Neural cell (in vitro differentiated cells): ENCODE data around the gene TPBGL. TPM values are rescaled to one million over a fixed set of nuclear protein-coding genes. Genes with fewer than 3 reads are reported as not detected.

Experiments used
- H2AFZ ChIP-seq: fragments of 200-600, 300-800 bp; sonication (generic), shearing (Covaris generic); 2 replicates; pipeline ENCODE4 v1.6.0; 2014; ENCODE audit warnings: low read depth, mild to moderate bottlenecking, antibody characterized with exemption, low read length, moderate library complexity
- H3F3A ChIP-seq: fragments of 200-600 bp; shearing (Covaris generic); 2 replicates; pipeline ENCODE4 v1.6.1; 2016; ENCODE audit warnings: mild to moderate bottlenecking, moderate library complexity, mixed read lengths, antibody characterized with exemption, low read length; ENCODE audit not compliant: insufficient read depth, poor library complexity, severe bottlenecking
- H3K27ac ChIP-seq: fragments of 200-600, 300-800 bp; sonication (generic), shearing (Covaris generic); 2 replicates; pipeline ENCODE4 v1.5.1; 2014; ENCODE audit warnings: mild to moderate bottlenecking, low read length, moderate library complexity
- H3K27me3 ChIP-seq: fragments of 300-800, 200-600 bp; sonication (generic), shearing (Covaris generic); 2 replicates; pipeline ENCODE4 v1.6.0; 2014; ENCODE audit warnings: mild to moderate bottlenecking, low read depth, low read length, moderate library complexity; ENCODE audit not compliant: insufficient read depth
- H3K36me3 ChIP-seq: fragments of 300-800, 200-600 bp; sonication (generic), shearing (Covaris generic); 2 replicates; pipeline ENCODE4 v1.5.1; 2014; ENCODE audit warnings: mild to moderate bottlenecking, antibody characterized with exemption, low read length, moderate library complexity; ENCODE audit not compliant: insufficient read depth
- H3K4me2 ChIP-seq: fragments of 300-800, 200-600 bp; sonication (generic), shearing (Covaris generic); 2 replicates; pipeline ENCODE4 v1.6.0; 2014; ENCODE audit warnings: mild to moderate bottlenecking, low read length
- H3K4me3 ChIP-seq: fragments of 300-800, 200-600 bp; sonication (generic), shearing (Covaris generic); 2 replicates; pipeline ENCODE4 v1.5.1; 2014; ENCODE audit warnings: mild to moderate bottlenecking, low read length, moderate library complexity
- H3K79me2 ChIP-seq: fragments of 200-600 bp; shearing (Covaris generic); replicated peaks from 2 replicates; pipeline ENCODE4 v1.6.0; 2014; ENCODE audit warnings: mild to moderate bottlenecking, low read length, moderate library complexity; ENCODE audit not compliant: insufficient read depth
- H3K9ac ChIP-seq: fragments of 300-800, 200-600 bp; sonication (generic), shearing (Covaris generic); 2 replicates; pipeline ENCODE4 v1.6.1; 2016; ENCODE audit warnings: mild to moderate bottlenecking, low read length, mixed read lengths
- H3K9me2 ChIP-seq: fragments of 200-600 bp; shearing (Covaris generic); 2 replicates; pipeline ENCODE4 v1.6.1; 2016; ENCODE audit warnings: mild to moderate bottlenecking, low read length, mixed read lengths; ENCODE audit not compliant: insufficient read depth
- H3K9me3 ChIP-seq: fragments of 200-600, 300-800 bp; sonication (generic), shearing (Covaris generic); 2 replicates; pipeline ENCODE4 v1.6.1; 2016; ENCODE audit warnings: mild to moderate bottlenecking, mixed run types, low read length, moderate library complexity, mixed read lengths
- H4K20me1 ChIP-seq: fragments of 200-600 bp; shearing (Covaris generic); 2 replicates; pipeline ENCODE4 v1.6.1; 2016; ENCODE audit warnings: mild to moderate bottlenecking, mixed run types; ENCODE audit not compliant: insufficient read depth
- EP300 ChIP-seq: fragments of 450-650 bp; conservative IDR thresholded peaks from 2 replicates; pipeline ENCODE4 v1.6.1; 2014; ENCODE audit warnings: antibody characterized with exemption, mild to moderate bottlenecking, moderate library complexity; ENCODE audit not compliant: poor library complexity, severe bottlenecking
- EZH2 ChIP-seq: fragments of 200-600, 300-800 bp; shearing (Covaris generic), sonication (generic); IDR thresholded peaks from 2 replicates; pipeline ENCODE4 v1.6.1; 2014; ENCODE audit warnings: antibody characterized with exemption, low read length, borderline replicate concordance, mild to moderate bottlenecking; ENCODE audit not compliant: insufficient read depth, poor library complexity, severe bottlenecking
- MXI1 ChIP-seq: fragments of 450-650 bp; conservative IDR thresholded peaks from 2 replicates; pipeline ENCODE4 v1.6.1; 2014; ENCODE audit warnings: antibody characterized with exemption, mild to moderate bottlenecking; ENCODE audit not compliant: poor library complexity, severe bottlenecking
- POLR2AphosphoS5 ChIP-seq: IDR thresholded peaks from 2 replicates; pipeline ENCODE4 v1.6.1; 2012
- RAD21 ChIP-seq: fragments of 450-650 bp; conservative IDR thresholded peaks from 2 replicates; pipeline ENCODE4 v1.6.1; 2014; ENCODE audit warnings: antibody characterized with exemption, mild to moderate bottlenecking, moderate library complexity
- REST ChIP-seq: IDR thresholded peaks from 2 replicates; pipeline ENCODE4 v1.6.1; 2012; ENCODE audit warnings: borderline replicate concordance
- SMC3 ChIP-seq: fragments of 450-650 bp; conservative IDR thresholded peaks from 2 replicates; pipeline ENCODE4 v1.6.1; 2014; ENCODE audit warnings: antibody characterized with exemption, mild to moderate bottlenecking, moderate library complexity; ENCODE audit not compliant: poor library complexity
- TAF1 ChIP-seq: IDR thresholded peaks from 2 replicates; pipeline ENCODE4 v1.6.1; 2012; ENCODE audit warnings: low read depth
- polyA plus RNA-seq: library from polyadenylated mRNA; depleted of rRNA; stranded (reverse); fragments of >200 nt; gene quantifications from 2 replicates; pipeline ENCODE4 v1.2.3, GENCODE V29; 2014
- TF ChIP-seq, protein P1 (sequence below): fragments of 450-650 bp; IDR thresholded peaks from 2 replicates; pipeline ENCODE4 v1.5.1; 2014; ENCODE audit warnings: antibody characterized with exemption, mild to moderate bottlenecking, moderate library complexity; ENCODE audit not compliant: poor library complexity, severe bottlenecking

TPBGL gene
- polyA plus RNA-seq, 1 donor from 2014 or later: not detected

GRCh38 chr11:75204685-75205563 lies 35.6 kb upstream of the TPBGL start:
- peaks cover 9% of the 10 kb centered on the region for H3K27me3 ChIP-seq
- H3K9me3 ChIP-seq: no peaks in the 10 kb centered on the region
- H3K9me2 ChIP-seq: no peaks in the 10 kb centered on the region
- no peaks in the 10 kb centered on the region for H3F3A ChIP-seq
- H3K4me3 ChIP-seq: no peak overlapping the region
- no peaks in the 10 kb centered on the region for H3K36me3 ChIP-seq
- no peaks in the 10 kb centered on the region for H4K20me1 ChIP-seq
- H3K79me2 ChIP-seq: no peaks in the 10 kb centered on the region
- no peak overlapping the region for H3K27ac ChIP-seq
- TF ChIP-seq, protein P1, sequence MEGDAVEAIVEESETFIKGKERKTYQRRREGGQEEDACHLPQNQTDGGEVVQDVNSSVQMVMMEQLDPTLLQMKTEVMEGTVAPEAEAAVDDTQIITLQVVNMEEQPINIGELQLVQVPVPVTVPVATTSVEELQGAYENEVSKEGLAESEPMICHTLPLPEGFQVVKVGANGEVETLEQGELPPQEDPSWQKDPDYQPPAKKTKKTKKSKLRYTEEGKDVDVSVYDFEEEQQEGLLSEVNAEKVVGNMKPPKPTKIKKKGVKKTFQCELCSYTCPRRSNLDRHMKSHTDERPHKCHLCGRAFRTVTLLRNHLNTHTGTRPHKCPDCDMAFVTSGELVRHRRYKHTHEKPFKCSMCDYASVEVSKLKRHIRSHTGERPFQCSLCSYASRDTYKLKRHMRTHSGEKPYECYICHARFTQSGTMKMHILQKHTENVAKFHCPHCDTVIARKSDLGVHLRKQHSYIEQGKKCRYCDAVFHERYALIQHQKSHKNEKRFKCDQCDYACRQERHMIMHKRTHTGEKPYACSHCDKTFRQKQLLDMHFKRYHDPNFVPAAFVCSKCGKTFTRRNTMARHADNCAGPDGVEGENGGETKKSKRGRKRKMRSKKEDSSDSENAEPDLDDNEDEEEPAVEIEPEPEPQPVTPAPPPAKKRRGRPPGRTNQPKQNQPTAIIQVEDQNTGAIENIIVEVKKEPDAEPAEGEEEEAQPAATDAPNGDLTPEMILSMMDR: peak; percentile 29
- no peak for TF ChIP-seq POLR2AphosphoS5
- H3K9ac ChIP-seq: no peak overlapping the region
- H3K4me2 ChIP-seq: no peak overlapping the region
- no peak overlapping the region for H2AFZ ChIP-seq

- Histone ChIP-seq H3K79me2 (no peaks in the 10 kb centered on the region), H3K4me3 (no peak overlapping the region), H3K9ac (no peak overlapping the region), H4K20me1 (no peaks in the 10 kb centered on the region), H2AFZ (no peak overlapping the region), H3K9me2 (no peaks in the 10 kb centered on the region), H3K9me3 (no peaks in the 10 kb centered on the region), H3K36me3 (no peaks in the 10 kb centered on the region), H3K4me2 (no peak overlapping the region), H3K27ac (no peak overlapping the region), H3K27me3 (peaks cover 9% of the 10 kb centered on the region), H3F3A (no peaks in the 10 kb centered on the region)
- no peak for TF ChIP-seq EZH2
- no peak for TF ChIP-seq POLR2AphosphoS5
- no peak for TF ChIP-seq REST
- TF ChIP-seq SMC3: no peak
- no peak for TF ChIP-seq TAF1
- TF ChIP-seq, protein P1: no peak
- no peak for TF ChIP-seq EP300
- no peak for TF ChIP-seq RAD21
- TF ChIP-seq MXI1: no peak
Observed at GRCh38 chr11:75205564-75206020, 35.0 kb upstream of the TPBGL start.
